Ishikawa (cell line): ENCODE data around the gene KMT5B.

ENCODE experiments used
- CEBPB ChIP-seq: IDR thresholded peaks from 2 replicates; pipeline ENCODE4 v1.6.1; 2012
- EGR1 ChIP-seq: IDR thresholded peaks from 2 replicates; pipeline ENCODE4 v1.6.1; 2012
- EP300 ChIP-seq: IDR thresholded peaks from 2 replicates; pipeline ENCODE4 v1.6.1; 2012; ENCODE audit warnings: borderline replicate concordance
- RAD21 ChIP-seq: IDR thresholded peaks from 2 replicates; pipeline ENCODE4 v1.6.1; 2012; ENCODE audit warnings: low read depth
- TAF1 ChIP-seq: IDR thresholded peaks from 2 replicates; pipeline ENCODE4 v1.6.1; 2012; ENCODE audit warnings: low read depth, mild to moderate bottlenecking
- TEAD4 ChIP-seq: IDR thresholded peaks from 2 replicates; pipeline ENCODE4 v1.6.1; 2012
- YY1 ChIP-seq: IDR thresholded peaks from 2 replicates; pipeline ENCODE4 v1.6.1; 2012; ENCODE audit warnings: low read depth
- TF ChIP-seq, protein P1 (sequence below): IDR thresholded peaks from 2 replicates; pipeline ENCODE4 v1.6.1; 2012; ENCODE audit warnings: low read depth, mild to moderate bottlenecking
- TF ChIP-seq, protein P2 (sequence below): IDR thresholded peaks from 2 replicates; pipeline ENCODE4 v1.6.1; 2012
- TF ChIP-seq, protein P3 (sequence below): IDR thresholded peaks from 2 replicates; pipeline ENCODE4 v1.6.1; 2012

- no peak for TF ChIP-seq TEAD4
- TF ChIP-seq, protein P1, sequence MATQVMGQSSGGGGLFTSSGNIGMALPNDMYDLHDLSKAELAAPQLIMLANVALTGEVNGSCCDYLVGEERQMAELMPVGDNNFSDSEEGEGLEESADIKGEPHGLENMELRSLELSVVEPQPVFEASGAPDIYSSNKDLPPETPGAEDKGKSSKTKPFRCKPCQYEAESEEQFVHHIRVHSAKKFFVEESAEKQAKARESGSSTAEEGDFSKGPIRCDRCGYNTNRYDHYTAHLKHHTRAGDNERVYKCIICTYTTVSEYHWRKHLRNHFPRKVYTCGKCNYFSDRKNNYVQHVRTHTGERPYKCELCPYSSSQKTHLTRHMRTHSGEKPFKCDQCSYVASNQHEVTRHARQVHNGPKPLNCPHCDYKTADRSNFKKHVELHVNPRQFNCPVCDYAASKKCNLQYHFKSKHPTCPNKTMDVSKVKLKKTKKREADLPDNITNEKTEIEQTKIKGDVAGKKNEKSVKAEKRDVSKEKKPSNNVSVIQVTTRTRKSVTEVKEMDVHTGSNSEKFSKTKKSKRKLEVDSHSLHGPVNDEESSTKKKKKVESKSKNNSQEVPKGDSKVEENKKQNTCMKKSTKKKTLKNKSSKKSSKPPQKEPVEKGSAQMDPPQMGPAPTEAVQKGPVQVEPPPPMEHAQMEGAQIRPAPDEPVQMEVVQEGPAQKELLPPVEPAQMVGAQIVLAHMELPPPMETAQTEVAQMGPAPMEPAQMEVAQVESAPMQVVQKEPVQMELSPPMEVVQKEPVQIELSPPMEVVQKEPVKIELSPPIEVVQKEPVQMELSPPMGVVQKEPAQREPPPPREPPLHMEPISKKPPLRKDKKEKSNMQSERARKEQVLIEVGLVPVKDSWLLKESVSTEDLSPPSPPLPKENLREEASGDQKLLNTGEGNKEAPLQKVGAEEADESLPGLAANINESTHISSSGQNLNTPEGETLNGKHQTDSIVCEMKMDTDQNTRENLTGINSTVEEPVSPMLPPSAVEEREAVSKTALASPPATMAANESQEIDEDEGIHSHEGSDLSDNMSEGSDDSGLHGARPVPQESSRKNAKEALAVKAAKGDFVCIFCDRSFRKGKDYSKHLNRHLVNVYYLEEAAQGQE, result no peak
- TF ChIP-seq, protein P2, sequence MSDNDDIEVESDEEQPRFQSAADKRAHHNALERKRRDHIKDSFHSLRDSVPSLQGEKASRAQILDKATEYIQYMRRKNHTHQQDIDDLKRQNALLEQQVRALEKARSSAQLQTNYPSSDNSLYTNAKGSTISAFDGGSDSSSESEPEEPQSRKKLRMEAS, result no peak
- TF ChIP-seq CEBPB, result no peak
- no peak for TF ChIP-seq YY1
- no peak for TF ChIP-seq EP300
- no peak for TF ChIP-seq EGR1
- no peak for TF ChIP-seq TAF1
- TF ChIP-seq RAD21, result no peak
- TF ChIP-seq, protein P3, sequence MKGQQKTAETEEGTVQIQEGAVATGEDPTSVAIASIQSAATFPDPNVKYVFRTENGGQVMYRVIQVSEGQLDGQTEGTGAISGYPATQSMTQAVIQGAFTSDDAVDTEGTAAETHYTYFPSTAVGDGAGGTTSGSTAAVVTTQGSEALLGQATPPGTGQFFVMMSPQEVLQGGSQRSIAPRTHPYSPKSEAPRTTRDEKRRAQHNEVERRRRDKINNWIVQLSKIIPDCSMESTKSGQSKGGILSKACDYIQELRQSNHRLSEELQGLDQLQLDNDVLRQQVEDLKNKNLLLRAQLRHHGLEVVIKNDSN, result no peak
Observed at GRCh38 chr11:68159161-68159560, 53.9 kb downstream of the KMT5B start.
